ENCODE results near the gene CENPB.

Gene CENPB

GRCh38 chr20:3783511-3784195 is 2.9 kb downstream of the CENPB start:
- no peak overlapping the region for H3K4me3 ChIP-seq (ENCODE audit: low read depth, low read length)

GRCh38 chr20:3783068-3783489 is 3.5 kb downstream of the CENPB start:
- Histone ChIP-seq H3K9me3 (ENCODE audit: severe bottlenecking) (no peaks in the 10 kb centered on the region), H3K36me3 (peaks cover 14% of the 10 kb centered on the region), H3K27ac (no peak overlapping the region), H3K4me3 (ENCODE audit: low read depth, low read length) (no peak overlapping the region), H3K27me3 (ENCODE audit: insufficient read depth, low read depth, severe bottlenecking) (peaks cover 2% of the 10 kb centered on the region)
- no peak for TF ChIP-seq CTCF (IDR thresholded peaks at IDR 0.05; ENCODE audit: low read depth, low read length)
- DNase-seq = no peak

More at GRCh38 chr20:3783511-3784195, 2.9 kb downstream of the CENPB start:
- peaks cover 2% of the 10 kb centered on the region for H3K27me3 ChIP-seq (ENCODE audit: insufficient read depth, low read depth, severe bottlenecking)
- H3K27ac ChIP-seq = no peak overlapping the region
- H3K9me3 ChIP-seq (ENCODE audit: severe bottlenecking) = no peaks in the 10 kb centered on the region
- H3K36me3 ChIP-seq = peaks cover 14% of the 10 kb centered on the region
- no peak for TF ChIP-seq CTCF (IDR thresholded peaks at IDR 0.05; ENCODE audit: low read depth, low read length)
- no peak for DNase-seq

GRCh38 chr20:3782597-3782996 is 3.9 kb downstream of the CENPB start:
- TF ChIP-seq CTCF (IDR thresholded peaks at IDR 0.05; ENCODE audit: low read depth, low read length) = no peak
- Histone ChIP-seq H3K9me3 (ENCODE audit: severe bottlenecking) (no peaks in the 10 kb centered on the region), H3K4me3 (ENCODE audit: low read depth, low read length) (no peak overlapping the region), H3K27ac (no peak overlapping the region), H3K36me3 (peaks cover 14% of the 10 kb centered on the region), H3K27me3 (ENCODE audit: insufficient read depth, low read depth, severe bottlenecking) (peaks cover 2% of the 10 kb centered on the region)
- DNase-seq = no peak

- peak; percentile 50; the same call in 1 of the 2 replicates for TF ChIP-seq CTCF (IDR thresholded peaks at IDR 0.05; ENCODE audit: low read depth, low read length)
- peaks cover 14% of the 10 kb centered on the region for H3K36me3 ChIP-seq
- H3K4me3 ChIP-seq (ENCODE audit: low read depth, low read length) = peak within 1 kb of the TSS; percentile 27
- peak; percentile 90 for DNase-seq
- H3K27ac ChIP-seq = no peak within 1 kb of the TSS
- peaks cover 2% of the 10 kb centered on the region for H3K27me3 ChIP-seq (ENCODE audit: insufficient read depth, low read depth, severe bottlenecking)
- no peaks in the 10 kb centered on the region for H3K9me3 ChIP-seq (ENCODE audit: severe bottlenecking)
Measured at GRCh38 chr20:3781153-3781910, 5.2 kb downstream of the CENPB start, which contains the start of gene SPEF1. Gene SPEF1, minus strand, starts transcription at chr20:3781448. Its CDS starts 161 bp downstream, at chr20:3781287.

GRCh38 chr20:3778976-3779375 is 7.6 kb downstream of the CENPB start:
- Histone ChIP-seq H3K27ac (no peak overlapping the region), H3K4me3 (ENCODE audit: low read depth, low read length) (no peak overlapping the region), H3K36me3 (no peaks in the 10 kb centered on the region), H3K27me3 (ENCODE audit: insufficient read depth, low read depth, severe bottlenecking) (peaks cover 2% of the 10 kb centered on the region), H3K9me3 (ENCODE audit: severe bottlenecking) (peaks cover 3% of the 10 kb centered on the region)
- no peak for DNase-seq
- TF ChIP-seq CTCF (IDR thresholded peaks at IDR 0.05; ENCODE audit: low read depth, low read length) = no peak

Measured in WERI-Rb-1 (cell line).